Suprapubic skin (tissue), 4 donors: ENCODE measurements around the gene PRDM5. TPM values are rescaled to one million over a fixed set of nuclear protein-coding genes. Genes with fewer than 3 reads are reported as not detected.
"Not testable (repeated sequence)": the region's sequence is repeated elsewhere in the genome, so short reads cannot be mapped to it uniquely, and the experiment has no call there.

Source experiments
- DNase-seq, 2 donors: peaks; one replicate each; pipeline ENCODE4 v3.0.0-alpha.2; 2019; ENCODE audit warnings: low spot score in 2 of 2
- H3K27ac ChIP-seq: fragments of 200-600 bp; sonication (generic); one replicate; pipeline ENCODE4 v1.5.1; 2019
- H3K27me3 ChIP-seq: fragments of 200-600 bp; sonication (generic); one replicate; pipeline ENCODE4 v1.5.1; 2019
- H3K36me3 ChIP-seq: fragments of 200-600 bp; sonication (generic); one replicate; pipeline ENCODE4 v1.5.1; 2019
- H3K4me1 ChIP-seq: fragments of 200-600 bp; sonication (generic); one replicate; pipeline ENCODE4 v1.5.1; 2019
- H3K4me3 ChIP-seq: fragments of 200-600 bp; sonication (generic); one replicate; pipeline ENCODE4 v1.5.1; 2019; ENCODE audit warnings: mild to moderate bottlenecking
- H3K9me3 ChIP-seq: fragments of 200-600 bp; sonication (generic); one replicate; pipeline ENCODE4 v1.5.1; 2019
- CTCF ChIP-seq, 2 donors: fragments of 200-600 bp in 1 of 2; fragments of 450-650 bp in 1 of 2; sonication (generic) in 1 of 2; IDR thresholded peaks; one replicate each; pipeline ENCODE4 v1.5.1; 2016 to 2019; ENCODE audit warnings: antibody characterized with exemption in 2 of 2, mild to moderate bottlenecking in 1 of 2, moderate library complexity in 1 of 2
- EP300 ChIP-seq: sonication (generic); formaldehyde crosslinking; IDR thresholded peaks from one replicate; pipeline ENCODE4 v1.6.1; 2017; ENCODE audit warnings: antibody characterized with exemption
- POLR2A ChIP-seq, 2 donors: fragments of 450-650 bp; IDR thresholded peaks; one replicate each; pipeline ENCODE4 v1.6.1; 2017; ENCODE audit warnings: antibody characterized with exemption in 2 of 2, mild to moderate bottlenecking in 2 of 2, moderate library complexity in 2 of 2
- POLR2AphosphoS5 ChIP-seq, 3 donors: sonication (generic); formaldehyde crosslinking; IDR thresholded peaks; one replicate each; pipeline ENCODE4 v1.6.1; 2017; ENCODE audit warnings: antibody characterized with exemption in 3 of 3
- WGBS: methylation state at CpG from one replicate; pipeline ENCODE4 v1.1.5; 2018; 5-methylcytosine and 5-hydroxymethylcytosine counted together
- total RNA-seq, 4 donors: library from RNA; depleted of rRNA; stranded (reverse); fragments of >200 nt; gene quantifications; one replicate each; pipeline ENCODE4 v1.1.0, GENCODE V29; 2016

PRDM5 gene
- total RNA-seq, 4 donors from 2014 or later: 3.0 to 12.0 (median 4.5) TPM

DNA sequence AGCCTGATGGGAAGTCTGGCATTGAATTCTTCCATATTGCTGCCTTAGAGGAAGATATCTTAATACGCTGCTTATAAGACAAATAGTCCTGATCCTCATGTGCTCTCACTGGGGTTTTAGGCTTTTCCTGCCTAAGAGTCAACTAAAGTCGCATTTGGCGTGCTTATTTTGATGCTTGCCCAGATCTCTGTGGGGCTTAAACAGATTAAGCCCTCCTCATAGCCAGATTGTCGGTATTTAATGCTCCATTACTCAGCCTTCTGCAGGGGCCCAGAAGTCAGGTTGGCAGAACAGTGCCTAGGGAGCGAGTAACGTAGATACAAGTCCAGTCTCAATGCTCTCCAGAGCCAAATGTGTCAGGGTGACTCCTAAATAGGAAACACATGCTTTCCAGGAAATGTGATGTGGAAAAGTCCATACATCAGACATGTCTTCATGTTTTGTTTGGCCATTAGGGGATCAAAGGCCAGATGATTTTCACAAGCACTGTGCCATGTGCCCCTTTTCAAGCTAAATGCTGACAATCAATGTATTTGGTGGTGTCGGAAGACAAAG is 262.8 kb downstream of the PRDM5 start:
- no peak for DNase-seq
- Histone ChIP-seq H3K4me1 (no peaks in the 10 kb centered on the region), H3K9me3 (no peaks in the 10 kb centered on the region), H3K4me3 (no peak overlapping the region), H3K27me3 (no peaks in the 10 kb centered on the region), H3K36me3 (no peaks in the 10 kb centered on the region), H3K27ac (no peak overlapping the region)
- TF ChIP-seq CTCF (IDR thresholded peaks at IDR 0.05): no peak
- WGBS: 81% methylated on average over 7 of the region's 7 CpGs

GRCh38 chr4:120658772-120659171 is 263.8 kb downstream of the PRDM5 start:
- Histone ChIP-seq H3K27ac (no peak overlapping the region), H3K9me3 (no peaks in the 10 kb centered on the region), H3K36me3 (no peaks in the 10 kb centered on the region), H3K27me3 (no peaks in the 10 kb centered on the region), H3K4me1 (no peaks in the 10 kb centered on the region), H3K4me3 (no peak overlapping the region)
- 67% methylated on average over 7 of the region's 7 CpGs for WGBS
- no peak for TF ChIP-seq POLR2AphosphoS5 (IDR thresholded peaks at IDR 0.05)
- no peak for TF ChIP-seq POLR2A (IDR thresholded peaks at IDR 0.05)
- TF ChIP-seq EP300: no peak
- no peak for TF ChIP-seq CTCF (IDR thresholded peaks at IDR 0.05)
- DNase-seq: no peak

GRCh38 chr4:120653804-120654573 is 268.5 kb downstream of the PRDM5 start:
- TF ChIP-seq EP300 (no peak), CTCF (IDR thresholded peaks at IDR 0.05) (no peak), POLR2A (IDR thresholded peaks at IDR 0.05) (no peak), POLR2AphosphoS5 (IDR thresholded peaks at IDR 0.05) (no peak)
- H3K36me3 ChIP-seq: no peaks in the 10 kb centered on the region
- H3K9me3 ChIP-seq: no peaks in the 10 kb centered on the region
- no peak overlapping the region for H3K4me3 ChIP-seq
- H3K27ac ChIP-seq: no peak overlapping the region
- no peak for DNase-seq
- WGBS: 88% methylated on average over 2 of the region's 2 CpGs
- no peaks in the 10 kb centered on the region for H3K27me3 ChIP-seq
- H3K4me1 ChIP-seq: no peaks in the 10 kb centered on the region

- not testable (repeated sequence) for H3K4me1 ChIP-seq, DNase-seq, H3K27ac ChIP-seq, H3K36me3 ChIP-seq, H3K4me3 ChIP-seq, H3K27me3 ChIP-seq, H3K9me3 ChIP-seq
- 97% methylated on average over 10 of the region's 10 CpGs for WGBS
Observed at GRCh38 chr4:120648336-120648735, 274.2 kb downstream of the PRDM5 start.

Other genes with a start within 250 kb of the PRDM5 start
- 1 to 10 TPM; 1.6 to 5.4 (median 4.5) TPM for gene NDNF, start 149.8 kb upstream of the PRDM5 start, total RNA-seq
- not detected for gene TNIP3, start 241.6 kb upstream of the PRDM5 start, total RNA-seq